Measurements from ENCODE around the gene TMEM202.
"Not testable (repeated sequence)": the region's sequence is repeated elsewhere in the genome, so short reads cannot be mapped to it uniquely, and the experiment has no call there.

The TMEM202 gene

DNA sequence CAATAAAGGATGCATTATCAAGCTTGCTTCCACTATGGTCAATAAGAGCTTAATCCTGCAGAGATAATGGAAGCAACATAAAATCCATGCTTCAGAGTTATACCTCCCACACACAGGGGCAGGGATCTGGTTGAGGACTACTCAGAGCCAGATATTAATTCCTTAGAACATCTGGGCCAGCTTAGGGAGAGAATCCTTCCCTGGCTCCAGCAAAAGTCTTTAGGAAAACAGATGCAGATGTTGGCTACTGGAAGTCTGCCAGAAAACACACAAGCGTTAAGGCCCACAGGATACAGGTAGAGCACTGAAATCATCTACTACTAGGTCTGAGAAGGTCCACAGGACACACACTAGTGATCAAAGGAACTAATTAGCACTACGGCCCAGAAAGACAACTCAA, 25.2 kb downstream of the TMEM202 start:
- TF ChIP-seq EZH2 (optimal IDR thresholded peaks at IDR 0.05; ENCODE audit: low read depth, low read length) (no peak), EZH2phosphoT487 (IDR thresholded peaks at IDR 0.05; ENCODE audit: low read length) (no peak)
- TF ChIP-seq, protein P1, sequence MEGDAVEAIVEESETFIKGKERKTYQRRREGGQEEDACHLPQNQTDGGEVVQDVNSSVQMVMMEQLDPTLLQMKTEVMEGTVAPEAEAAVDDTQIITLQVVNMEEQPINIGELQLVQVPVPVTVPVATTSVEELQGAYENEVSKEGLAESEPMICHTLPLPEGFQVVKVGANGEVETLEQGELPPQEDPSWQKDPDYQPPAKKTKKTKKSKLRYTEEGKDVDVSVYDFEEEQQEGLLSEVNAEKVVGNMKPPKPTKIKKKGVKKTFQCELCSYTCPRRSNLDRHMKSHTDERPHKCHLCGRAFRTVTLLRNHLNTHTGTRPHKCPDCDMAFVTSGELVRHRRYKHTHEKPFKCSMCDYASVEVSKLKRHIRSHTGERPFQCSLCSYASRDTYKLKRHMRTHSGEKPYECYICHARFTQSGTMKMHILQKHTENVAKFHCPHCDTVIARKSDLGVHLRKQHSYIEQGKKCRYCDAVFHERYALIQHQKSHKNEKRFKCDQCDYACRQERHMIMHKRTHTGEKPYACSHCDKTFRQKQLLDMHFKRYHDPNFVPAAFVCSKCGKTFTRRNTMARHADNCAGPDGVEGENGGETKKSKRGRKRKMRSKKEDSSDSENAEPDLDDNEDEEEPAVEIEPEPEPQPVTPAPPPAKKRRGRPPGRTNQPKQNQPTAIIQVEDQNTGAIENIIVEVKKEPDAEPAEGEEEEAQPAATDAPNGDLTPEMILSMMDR (IDR thresholded peaks at IDR 0.05; ENCODE audit: low read length), result no peak
- DNase-seq, result no peak

DNA sequence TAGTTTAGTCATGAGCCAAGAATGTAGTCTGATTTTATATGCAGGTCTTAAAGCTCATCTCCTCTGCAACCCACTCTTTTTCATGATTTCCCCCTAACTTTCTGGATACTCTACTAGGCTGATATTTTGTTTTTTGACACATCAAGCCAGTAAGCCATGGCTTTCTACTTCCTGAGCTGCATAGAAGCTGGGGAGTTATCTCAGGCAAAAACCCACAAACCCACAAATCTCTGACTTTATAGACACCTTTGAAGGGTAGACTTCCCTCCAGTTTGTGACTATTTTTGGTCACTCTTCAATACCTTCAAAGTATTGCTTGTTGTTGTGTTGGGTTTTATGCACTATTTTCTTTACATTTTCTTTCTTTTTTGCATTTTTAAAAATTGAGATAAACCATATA, 28.6 kb downstream of the TMEM202 start:
- TF ChIP-seq, protein P1 (IDR thresholded peaks at IDR 0.05; ENCODE audit: low read length), result no peak
- TF ChIP-seq EZH2phosphoT487 (IDR thresholded peaks at IDR 0.05; ENCODE audit: low read length), result no peak
- no peak for TF ChIP-seq EZH2 (optimal IDR thresholded peaks at IDR 0.05; ENCODE audit: low read depth, low read length)
- Histone ChIP-seq H3K79me2 (ENCODE audit: low read length) (no peaks in the 10 kb centered on the region), H4K20me1 (ENCODE audit: insufficient read depth, low read length) (no peaks in the 10 kb centered on the region), H3K4me1 (ENCODE audit: low read length) (no peaks in the 10 kb centered on the region), H3K9ac (ENCODE audit: low read length) (no peak overlapping the region), H3K4me2 (ENCODE audit: low read depth, low read length) (no peak overlapping the region), H3K9me2 (replicated peaks; ENCODE audit: insufficient read depth, low read length) (no peaks in the 10 kb centered on the region), H3K27me3 (replicated peaks; ENCODE audit: insufficient read depth, low read length) (no peaks in the 10 kb centered on the region), H3K27ac (ENCODE audit: low read length) (no peak overlapping the region), H3K4me3 (ENCODE audit: low read length) (no peak overlapping the region), H3F3A (ENCODE audit: insufficient read depth, low read length) (no peaks in the 10 kb centered on the region), H3K36me3 (replicated peaks; ENCODE audit: insufficient read depth, low read length) (no peaks in the 10 kb centered on the region), H2AFZ (ENCODE audit: low read length) (no peak overlapping the region), H3K9me3 (replicated peaks; ENCODE audit: insufficient read depth, low read length) (no peaks in the 10 kb centered on the region)
- DNase-seq, result no peak

More for the DNA sequence above, 25.2 kb downstream of the TMEM202 start:
- Histone ChIP-seq H3K36me3 (replicated peaks; ENCODE audit: insufficient read depth, low read length) (no peaks in the 10 kb centered on the region), H3K9ac (ENCODE audit: low read length) (no peak overlapping the region), H3K27ac (ENCODE audit: low read length) (no peak overlapping the region), H3K79me2 (ENCODE audit: low read length) (no peaks in the 10 kb centered on the region), H3K4me3 (ENCODE audit: low read length) (no peak overlapping the region), H3K9me3 (replicated peaks; ENCODE audit: insufficient read depth, low read length) (no peaks in the 10 kb centered on the region), H2AFZ (ENCODE audit: low read length) (no peak overlapping the region), H3K27me3 (replicated peaks; ENCODE audit: insufficient read depth, low read length) (no peaks in the 10 kb centered on the region), H3F3A (ENCODE audit: insufficient read depth, low read length) (no peaks in the 10 kb centered on the region), H3K9me2 (replicated peaks; ENCODE audit: insufficient read depth, low read length) (no peaks in the 10 kb centered on the region), H3K4me1 (ENCODE audit: low read length) (no peaks in the 10 kb centered on the region), H4K20me1 (ENCODE audit: insufficient read depth, low read length) (no peaks in the 10 kb centered on the region), H3K4me2 (ENCODE audit: low read depth, low read length) (no peak overlapping the region)

DNA sequence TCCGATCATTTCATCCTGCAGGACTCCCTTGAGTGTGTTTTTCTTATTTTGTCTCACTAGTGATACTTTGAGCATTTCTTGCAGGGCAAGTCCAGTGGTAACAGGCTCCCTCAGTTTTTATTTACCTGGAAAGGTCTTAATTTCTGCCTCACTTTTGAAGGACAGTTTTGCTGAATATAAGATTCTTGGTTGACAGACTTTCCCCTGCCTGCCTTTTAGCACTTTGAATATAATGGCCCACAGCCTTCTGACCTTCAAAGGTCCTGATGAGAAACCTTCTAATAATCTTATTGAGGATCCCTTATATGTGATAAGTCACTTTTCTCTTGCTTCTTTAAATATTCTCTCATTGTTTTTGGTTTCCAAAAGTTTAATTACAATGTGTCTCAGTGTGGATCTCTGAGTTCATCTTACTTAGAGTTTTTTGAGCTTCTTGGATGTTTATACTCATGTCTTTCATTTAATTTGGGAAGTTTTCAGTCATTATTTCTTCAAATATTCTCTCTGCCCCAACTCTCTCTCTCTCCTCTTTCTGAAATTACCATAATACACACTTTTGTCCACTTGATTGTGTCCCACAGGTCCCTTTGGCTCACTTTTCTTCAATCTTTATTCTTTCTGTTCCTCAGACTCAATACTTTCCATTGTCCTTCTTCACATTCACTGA, 39.7 kb downstream of the TMEM202 start:
- no peaks in the 10 kb centered on the region for H4K20me1 ChIP-seq (ENCODE audit: insufficient read depth, low read length)
- no peaks in the 10 kb centered on the region for H3K79me2 ChIP-seq (ENCODE audit: low read length)
- no peaks in the 10 kb centered on the region for H3F3A ChIP-seq (ENCODE audit: insufficient read depth, low read length)

DNA sequence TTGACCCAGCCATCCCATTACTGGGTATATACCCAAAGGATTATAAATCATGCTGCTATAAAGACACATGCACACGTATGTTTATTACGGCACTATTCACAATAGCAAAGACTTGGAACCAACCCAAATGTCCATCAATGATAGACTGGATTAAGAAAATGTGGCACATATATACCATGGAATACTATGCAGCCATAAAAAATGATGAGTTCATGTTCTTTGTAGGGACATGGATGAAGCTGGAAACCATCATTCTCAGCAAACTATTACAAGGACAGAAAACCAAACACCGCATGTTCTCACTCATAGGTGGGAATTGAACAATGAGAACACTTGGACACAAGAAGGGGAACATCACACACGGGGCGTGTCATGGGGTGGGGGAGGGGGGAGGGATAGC, 44.7 kb downstream of the TMEM202 start:
- H3K4me1 ChIP-seq (ENCODE audit: low read length); H3F3A ChIP-seq (ENCODE audit: insufficient read depth, low read length); H4K20me1 ChIP-seq (ENCODE audit: insufficient read depth, low read length); H3K27me3 ChIP-seq (replicated peaks; ENCODE audit: insufficient read depth, low read length); H3K9ac ChIP-seq (ENCODE audit: low read length); H2AFZ ChIP-seq (ENCODE audit: low read length); H3K9me3 ChIP-seq (replicated peaks; ENCODE audit: insufficient read depth, low read length); H3K79me2 ChIP-seq (ENCODE audit: low read length); H3K27ac ChIP-seq (ENCODE audit: low read length); DNase-seq; H3K4me2 ChIP-seq (ENCODE audit: low read depth, low read length); H3K9me2 ChIP-seq (replicated peaks; ENCODE audit: insufficient read depth, low read length); H3K4me3 ChIP-seq (ENCODE audit: low read length); H3K36me3 ChIP-seq (replicated peaks; ENCODE audit: insufficient read depth, low read length): not testable (repeated sequence)

More for the DNA sequence above, 39.7 kb downstream of the TMEM202 start:
- Histone ChIP-seq H3K9me3 (replicated peaks; ENCODE audit: insufficient read depth, low read length) (no peaks in the 10 kb centered on the region), H3K4me2 (ENCODE audit: low read depth, low read length) (no peak overlapping the region), H3K36me3 (replicated peaks; ENCODE audit: insufficient read depth, low read length) (no peaks in the 10 kb centered on the region), H3K4me3 (ENCODE audit: low read length) (no peak overlapping the region), H3K27ac (ENCODE audit: low read length) (no peak overlapping the region), H3K27me3 (replicated peaks; ENCODE audit: insufficient read depth, low read length) (no peaks in the 10 kb centered on the region), H2AFZ (ENCODE audit: low read length) (no peak overlapping the region), H3K9ac (ENCODE audit: low read length) (no peak overlapping the region), H3K4me1 (ENCODE audit: low read length) (no peaks in the 10 kb centered on the region), H3K9me2 (replicated peaks; ENCODE audit: insufficient read depth, low read length) (no peaks in the 10 kb centered on the region)
- no peak for TF ChIP-seq EZH2phosphoT487 (IDR thresholded peaks at IDR 0.05; ENCODE audit: low read length)
- no peak for TF ChIP-seq EZH2 (optimal IDR thresholded peaks at IDR 0.05; ENCODE audit: low read depth, low read length)
- TF ChIP-seq, protein P1 (IDR thresholded peaks at IDR 0.05; ENCODE audit: low read length), result no peak
- DNase-seq, result no peak

Measured in MM.1S (cell line).